ENCODE measurements around the gene ZW10. TPM values are rescaled to one million over a fixed set of nuclear protein-coding genes. Genes with fewer than 3 reads are reported as not detected.

Gene ZW10
- total RNA-seq, 1 experiment from 2014 or later, result 26.0 TPM

DNA sequence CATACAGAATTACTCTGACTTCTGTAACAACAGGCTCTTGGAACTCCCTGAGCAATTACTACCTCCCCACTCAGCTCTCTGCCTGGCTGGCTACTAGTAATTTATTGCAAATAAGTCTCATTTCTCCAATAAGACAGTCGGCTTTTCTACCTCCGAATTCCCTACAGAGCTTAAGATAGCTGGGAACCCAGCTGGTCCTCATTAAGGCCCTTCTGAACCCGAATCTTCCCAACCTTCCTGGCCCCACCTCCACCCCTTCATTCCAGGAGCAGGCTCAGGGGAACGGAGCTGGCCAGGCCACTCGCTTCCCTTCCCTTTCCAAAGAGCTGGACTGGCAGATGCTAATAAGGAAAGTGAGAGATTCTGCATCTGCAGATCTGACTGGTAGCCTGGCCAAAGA is 89.0 kb downstream of the ZW10 start:
- no peak overlapping the region for H3K27ac ChIP-seq (ENCODE audit: insufficient read length, low read depth, low read length)
- no peaks in the 10 kb centered on the region for H3K79me1 ChIP-seq (ENCODE audit: insufficient read depth, low read depth, low read length, poor library complexity, severe bottlenecking)
- H3K23me2 ChIP-seq (ENCODE audit: insufficient read length, low read depth, low read length, poor library complexity, severe bottlenecking), result no peaks in the 10 kb centered on the region
- H4K91ac ChIP-seq (ENCODE audit: insufficient read length, low read depth, low read length), result no peak overlapping the region
- no peak overlapping the region for H4K8ac ChIP-seq (replicated peaks; ENCODE audit: insufficient read length, low read depth, low read length)
- no peak overlapping the region for H2BK5ac ChIP-seq (ENCODE audit: insufficient read length, low read length)
- H4K5ac ChIP-seq (ENCODE audit: insufficient read length, low read depth, low read length), result no peak overlapping the region
- H3K79me2 ChIP-seq (ENCODE audit: insufficient read depth, low read length), result no peaks in the 10 kb centered on the region
- no peak overlapping the region for H3K9ac ChIP-seq (ENCODE audit: extremely low read depth, insufficient read length, low read length)
- H3K18ac ChIP-seq (ENCODE audit: insufficient read length, low read depth, low read length), result no peak overlapping the region
- no peaks in the 10 kb centered on the region for H3K27me3 ChIP-seq (ENCODE audit: insufficient read depth, low read length)
- Mint-ChIP-seq H3K4me1 (peaks cover 13 to 15% of the 10 kb centered on the region in 2 experiments), H3K9me3 (no peaks in the 10 kb centered on the region; a peak in 1 of 5 replicates), H3K4me3 (no peak overlapping the region), H3K27me3 (ENCODE audit: low read depth) (peaks cover 5% of the 10 kb centered on the region), H3K27ac (no peak overlapping the region), H3K36me3 (ENCODE audit: insufficient read depth in 1 of 3, low read depth in 3 of 3) (no peaks in the 10 kb centered on the region)
- no CpG with 5 or more reads among the region's 5 CpGs for WGBS (ENCODE audit: extremely low coverage, insufficient read length, low lambda C conversion rate)
- TF ChIP-seq, protein P1, sequence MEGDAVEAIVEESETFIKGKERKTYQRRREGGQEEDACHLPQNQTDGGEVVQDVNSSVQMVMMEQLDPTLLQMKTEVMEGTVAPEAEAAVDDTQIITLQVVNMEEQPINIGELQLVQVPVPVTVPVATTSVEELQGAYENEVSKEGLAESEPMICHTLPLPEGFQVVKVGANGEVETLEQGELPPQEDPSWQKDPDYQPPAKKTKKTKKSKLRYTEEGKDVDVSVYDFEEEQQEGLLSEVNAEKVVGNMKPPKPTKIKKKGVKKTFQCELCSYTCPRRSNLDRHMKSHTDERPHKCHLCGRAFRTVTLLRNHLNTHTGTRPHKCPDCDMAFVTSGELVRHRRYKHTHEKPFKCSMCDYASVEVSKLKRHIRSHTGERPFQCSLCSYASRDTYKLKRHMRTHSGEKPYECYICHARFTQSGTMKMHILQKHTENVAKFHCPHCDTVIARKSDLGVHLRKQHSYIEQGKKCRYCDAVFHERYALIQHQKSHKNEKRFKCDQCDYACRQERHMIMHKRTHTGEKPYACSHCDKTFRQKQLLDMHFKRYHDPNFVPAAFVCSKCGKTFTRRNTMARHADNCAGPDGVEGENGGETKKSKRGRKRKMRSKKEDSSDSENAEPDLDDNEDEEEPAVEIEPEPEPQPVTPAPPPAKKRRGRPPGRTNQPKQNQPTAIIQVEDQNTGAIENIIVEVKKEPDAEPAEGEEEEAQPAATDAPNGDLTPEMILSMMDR (conservative IDR thresholded peaks at IDR 0.05), result no peak
- no peak overlapping the region for H3T11ph ChIP-seq (ENCODE audit: low read length)
- H3K9me3 ChIP-seq (ENCODE audit: control insufficient read depth, low read depth, low read length), result no peaks in the 10 kb centered on the region
- H3K56ac ChIP-seq (ENCODE audit: insufficient read length, low read depth, low read length), result no peak overlapping the region
- H2AK5ac ChIP-seq (ENCODE audit: insufficient read length, low read length), result no peak overlapping the region
- no peak for DNase-seq
- H3K4me1 ChIP-seq (ENCODE audit: insufficient read depth, low read length), result no peaks in the 10 kb centered on the region
- no peak overlapping the region for H2BK120ac ChIP-seq (ENCODE audit: low read depth, low read length, poor library complexity, severe bottlenecking)
- H2BK20ac ChIP-seq (ENCODE audit: low read depth, low read length, poor library complexity, severe bottlenecking), result no peak overlapping the region
- H2BK15ac ChIP-seq (ENCODE audit: low read depth, low read length), result no peak overlapping the region
- no peak overlapping the region for H3K23ac ChIP-seq (ENCODE audit: insufficient read length, low read depth, low read length)
- no peak overlapping the region for H2BK12ac ChIP-seq (ENCODE audit: insufficient read length, low read depth, low read length)
- no peak overlapping the region for H2AFZ ChIP-seq (ENCODE audit: low read length)
- no peaks in the 10 kb centered on the region for H4K20me1 ChIP-seq (ENCODE audit: control insufficient read depth, insufficient read depth, insufficient read length)
- no peak overlapping the region for H3K14ac ChIP-seq (ENCODE audit: insufficient read depth, low read length)
- H3K4ac ChIP-seq (ENCODE audit: low read depth, low read length), result no peak overlapping the region
- no peak overlapping the region for H3K4me2 ChIP-seq (ENCODE audit: insufficient read depth, insufficient read length, low read length)
